GM06990 (cell line): Measurements from ENCODE around the gene BFSP2.

Source experiments
- DNase-seq: peaks from one replicate; pipeline ENCODE4 v3.0.0-alpha.2; 2011; ENCODE audit not compliant: insufficient read length; ENCODE audit errors: extremely low read depth
- H3K27me3 ChIP-seq: replicated peaks from 2 replicates; pipeline ENCODE4 v1.6.0; 2011; ENCODE audit warnings: low read length; ENCODE audit not compliant: control insufficient read depth, insufficient read depth
- H3K36me3 ChIP-seq: 2 replicates; pipeline ENCODE4 v1.5.1; 2011; ENCODE audit warnings: low read length; ENCODE audit not compliant: control insufficient read depth, insufficient read depth
- H3K4me3 ChIP-seq: replicated peaks from 2 replicates; pipeline ENCODE4 v1.5.1; 2011; ENCODE audit warnings: low read depth, mild to moderate bottlenecking, control low read depth, low read length
- CTCF ChIP-seq: IDR thresholded peaks from 2 replicates; pipeline ENCODE4 v1.5.1; 2011; ENCODE audit warnings: low read length, control low read depth, mild to moderate bottlenecking, inconsistent platforms; ENCODE audit not compliant: insufficient read depth, poor library complexity, severe bottlenecking

BFSP2 gene

GRCh38 chr3:133412183-133413132 lies 12.6 kb downstream of the BFSP2 start:
- Histone ChIP-seq H3K36me3 (no peaks in the 10 kb centered on the region), H3K4me3 (no peak overlapping the region), H3K27me3 (no peaks in the 10 kb centered on the region; the same call in 1 of the 2 replicates)
- no peak for TF ChIP-seq CTCF
- DNase-seq, result no peak

- no peak for TF ChIP-seq CTCF
- no peak for DNase-seq
- H3K4me3 ChIP-seq, result no peak overlapping the region
- H3K36me3 ChIP-seq, result no peaks in the 10 kb centered on the region
- no peaks in the 10 kb centered on the region; the same call in 1 of the 2 replicates for H3K27me3 ChIP-seq
These were observed 13.5 kb downstream of the BFSP2 start for GRCh38 chr3:133413161-133414020.

GRCh38 chr3:133414021-133414392 lies 14.2 kb downstream of the BFSP2 start:
- no peak overlapping the region for H3K4me3 ChIP-seq
- TF ChIP-seq CTCF, result no peak
- H3K36me3 ChIP-seq, result no peaks in the 10 kb centered on the region
- DNase-seq, result no peak
- no peaks in the 10 kb centered on the region; the same call in 1 of the 2 replicates for H3K27me3 ChIP-seq

- H3K27me3 ChIP-seq, result no peaks in the 10 kb centered on the region
- H3K36me3 ChIP-seq, result no peaks in the 10 kb centered on the region
- no peak overlapping the region for H3K4me3 ChIP-seq
- no peak for TF ChIP-seq CTCF
- DNase-seq, result no peak
These were observed 18.5 kb downstream of the BFSP2 start for GRCh38 chr3:133418361-133418760.

GRCh38 chr3:133419151-133419909 lies 19.5 kb downstream of the BFSP2 start:
- no peak overlapping the region for H3K4me3 ChIP-seq
- H3K27me3 ChIP-seq, result no peaks in the 10 kb centered on the region
- no peak for DNase-seq
- TF ChIP-seq CTCF, result no peak
- H3K36me3 ChIP-seq, result no peaks in the 10 kb centered on the region
